ENCODE results near the gene DDIT4.
"Not testable (repeated sequence)": the region's sequence is repeated elsewhere in the genome, so short reads cannot be mapped to it uniquely, and the experiment has no call there.

DDIT4 gene

DNA sequence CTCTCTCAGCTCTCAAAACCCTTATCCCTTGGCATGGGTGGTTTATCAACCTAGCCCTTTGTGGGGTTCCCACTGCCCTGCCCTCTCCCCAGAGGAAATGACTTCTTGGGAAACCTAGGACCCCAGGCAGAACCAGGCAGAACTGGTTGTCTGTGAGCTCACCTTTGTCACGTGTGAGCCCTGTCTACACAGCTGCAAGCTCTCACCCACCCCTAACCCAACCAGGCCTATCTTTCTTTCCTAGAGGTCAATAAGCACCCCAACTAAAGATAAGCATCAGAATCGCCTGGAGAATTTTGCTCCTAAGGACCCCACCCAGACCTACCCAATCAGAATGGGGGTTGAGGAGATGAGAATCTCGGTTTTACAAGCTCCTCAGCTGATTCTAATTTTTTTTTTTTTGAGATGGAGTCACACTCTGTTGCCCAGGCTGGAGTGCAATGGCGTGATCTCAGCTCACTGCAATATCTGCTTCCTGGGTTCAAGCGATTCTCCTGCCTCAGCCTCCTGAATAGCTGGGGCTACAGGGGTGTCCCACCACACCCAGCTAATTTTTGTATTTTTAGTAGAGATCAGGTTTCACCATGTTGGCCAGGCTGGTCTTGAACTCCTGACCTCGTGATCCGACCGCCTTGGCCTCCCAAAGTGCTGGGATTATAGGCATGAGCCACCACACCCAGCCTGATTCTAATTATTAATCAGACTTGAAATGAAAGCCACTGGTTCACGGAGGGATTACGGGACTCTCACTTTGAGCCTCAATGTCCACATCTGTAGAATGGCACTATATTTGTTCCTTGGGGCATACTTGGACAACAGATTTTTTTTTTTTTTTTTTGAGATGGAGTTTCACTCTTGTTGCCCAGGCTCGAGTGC, 7.5 kb upstream of the DDIT4 start:
- no peak for DNase-seq (ENCODE audit: low read depth in 2 of 3, low spot score in 1 of 3)

DNA sequence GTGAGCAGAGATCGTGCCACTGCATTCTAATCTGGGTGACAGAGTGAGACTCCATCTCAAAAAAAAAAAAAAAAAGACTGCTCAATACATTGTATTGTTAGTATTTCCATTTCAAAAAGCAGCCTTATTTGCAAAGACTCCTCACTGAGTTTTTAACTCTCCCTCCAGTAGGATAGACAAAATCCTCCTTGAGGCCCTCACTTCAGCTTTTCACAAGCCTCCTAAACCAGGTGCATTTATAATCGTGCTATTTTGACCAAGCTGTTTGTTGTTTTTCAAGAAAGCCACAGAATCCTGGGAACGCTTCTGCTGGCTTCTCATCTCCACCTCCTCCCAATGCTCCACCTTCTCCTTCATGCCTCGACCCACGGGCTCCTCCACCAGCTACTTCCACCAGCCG, 6.3 kb upstream of the DDIT4 start:
- no peak for DNase-seq (ENCODE audit: low read depth in 2 of 3, low spot score in 1 of 3)

DNA sequence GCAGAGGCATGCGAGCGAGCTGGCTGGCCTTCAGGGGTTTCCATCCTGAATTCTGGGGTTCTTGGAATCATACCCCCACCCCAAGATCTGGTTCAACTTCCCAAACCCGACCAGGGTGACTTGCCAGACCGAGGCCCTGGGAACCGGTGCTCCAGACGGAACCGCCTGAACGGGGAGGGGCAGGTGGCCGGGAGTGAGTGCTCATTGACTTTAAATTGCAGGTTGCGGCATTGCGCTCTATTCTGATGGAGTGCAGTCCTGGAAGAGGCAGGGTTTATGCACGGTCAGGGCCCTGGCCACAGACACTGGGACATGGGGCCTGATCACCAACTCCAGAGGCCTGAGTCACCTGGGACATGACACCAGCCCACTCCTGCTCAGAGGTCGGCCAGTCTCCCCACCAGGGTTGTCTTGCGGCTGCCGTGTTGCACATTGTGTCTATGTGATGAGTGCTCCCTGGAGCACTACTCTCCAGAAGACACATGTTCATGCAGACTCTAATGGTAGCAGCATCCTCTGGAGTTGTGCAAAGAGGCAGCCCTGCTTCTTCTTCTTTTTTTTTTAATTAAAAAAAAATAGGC, 5.8 kb upstream of the DDIT4 start:
- DNase-seq (ENCODE audit: low read depth in 2 of 3, low spot score in 1 of 3) = no peak

DNA sequence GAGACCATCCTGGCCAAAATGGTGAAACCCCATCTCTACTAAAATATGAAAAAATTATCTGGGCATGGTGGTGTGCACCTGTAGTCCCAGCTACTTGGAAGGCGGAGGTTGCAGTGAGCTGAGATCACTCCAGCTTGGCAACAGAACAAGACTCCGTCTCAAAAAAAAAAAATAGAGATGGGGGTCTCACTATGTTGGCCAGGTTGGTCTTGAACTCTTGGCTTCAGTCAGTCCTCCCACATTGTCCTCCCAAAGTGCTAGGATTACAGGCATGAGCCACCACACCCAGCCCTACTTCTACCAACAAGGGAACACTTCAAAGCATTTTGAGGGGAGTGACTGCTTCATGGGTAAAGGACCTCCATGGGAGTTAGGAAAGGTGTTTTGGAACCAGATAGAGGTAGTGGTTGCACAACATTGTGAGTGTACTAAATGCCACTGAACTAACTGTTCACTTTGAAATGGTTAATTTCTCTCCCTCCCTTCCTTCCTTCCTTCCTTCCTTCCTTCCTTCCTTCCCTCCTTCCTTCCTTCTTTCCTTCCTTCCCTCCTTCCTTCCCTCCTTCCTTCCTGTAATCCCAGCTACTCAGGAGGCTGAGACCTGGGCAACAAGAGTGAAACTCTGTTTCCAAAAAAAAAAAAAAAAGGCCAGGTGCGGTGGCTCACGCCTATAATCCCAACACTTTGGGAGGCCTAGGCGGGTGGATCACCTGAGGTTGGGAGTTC, 5.1 kb upstream of the DDIT4 start:
- not testable (repeated sequence) for DNase-seq (ENCODE audit: low read depth in 2 of 3, low spot score in 1 of 3)

DNA sequence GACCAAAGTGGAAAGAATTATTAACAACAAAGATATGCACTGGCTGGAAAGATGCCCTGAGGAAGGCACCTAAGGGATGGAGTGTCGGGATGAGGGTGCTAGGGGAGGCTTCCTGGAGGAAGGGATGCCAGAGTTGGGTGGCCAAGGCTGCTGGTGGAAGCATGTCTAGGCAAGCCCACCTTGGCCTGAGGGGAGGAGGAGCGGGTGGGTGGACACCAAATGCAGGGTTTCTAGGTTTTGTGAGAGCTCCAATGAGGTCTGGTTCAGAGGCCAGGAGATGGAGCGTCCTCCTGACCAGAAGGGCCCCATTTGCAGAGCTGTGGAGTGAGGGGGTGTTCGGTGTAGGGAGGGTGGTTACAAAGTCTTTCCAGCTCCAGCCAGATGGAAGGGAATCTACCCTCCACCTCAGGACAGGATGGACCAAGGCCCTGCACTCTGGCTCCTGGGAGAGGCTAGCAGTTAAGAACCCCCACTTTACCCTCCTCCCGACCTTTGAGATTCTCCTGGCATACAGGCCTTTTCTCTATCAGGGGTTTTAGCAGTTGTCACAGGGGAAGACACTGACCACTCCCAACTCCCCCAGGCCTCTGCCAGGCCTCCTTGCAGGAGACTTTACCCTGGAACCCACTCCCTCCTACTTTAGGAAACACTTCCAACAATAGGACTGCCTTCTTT, 3.0 kb upstream of the DDIT4 start:
- no peak for DNase-seq (ENCODE audit: low read depth in 2 of 3, low spot score in 1 of 3)

DNA sequence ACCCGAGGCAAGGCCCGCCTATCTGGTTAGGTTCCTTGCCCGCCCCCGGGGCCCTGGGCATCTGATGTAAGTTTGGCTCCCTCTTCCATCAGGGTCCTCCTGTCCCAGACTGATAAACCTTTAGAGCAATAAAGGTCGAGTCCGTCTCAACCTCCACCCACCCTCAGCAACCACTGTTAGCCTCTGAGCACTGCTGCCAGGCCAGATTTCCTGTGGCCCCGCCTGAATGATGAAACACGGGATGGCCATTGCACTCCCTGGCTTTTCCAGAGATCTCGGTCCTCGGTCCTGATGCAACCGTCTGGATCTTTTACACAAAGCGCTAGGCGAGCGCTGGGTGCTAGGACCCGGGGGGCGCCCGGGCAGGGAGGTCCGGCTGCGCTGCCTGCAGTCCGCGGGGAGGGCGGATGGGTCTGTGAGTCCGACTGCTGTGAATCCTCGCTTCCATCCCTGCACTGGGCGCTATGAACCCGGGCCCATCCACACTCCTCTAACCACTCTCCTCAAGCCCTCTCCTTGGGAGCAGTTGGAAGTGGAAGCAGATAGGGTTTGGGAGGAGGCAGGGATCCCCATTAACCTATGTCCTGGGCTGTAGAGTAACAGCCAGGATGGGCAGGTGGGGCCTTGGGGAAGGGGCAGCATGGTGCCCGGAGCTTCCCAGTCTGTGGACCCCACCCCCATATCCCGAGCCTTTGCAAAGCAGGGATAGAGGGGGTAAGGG, 875 bp upstream of the DDIT4 start:
- DNase-seq (ENCODE audit: low read depth in 2 of 3, low spot score in 1 of 3) = no peak

DNA sequence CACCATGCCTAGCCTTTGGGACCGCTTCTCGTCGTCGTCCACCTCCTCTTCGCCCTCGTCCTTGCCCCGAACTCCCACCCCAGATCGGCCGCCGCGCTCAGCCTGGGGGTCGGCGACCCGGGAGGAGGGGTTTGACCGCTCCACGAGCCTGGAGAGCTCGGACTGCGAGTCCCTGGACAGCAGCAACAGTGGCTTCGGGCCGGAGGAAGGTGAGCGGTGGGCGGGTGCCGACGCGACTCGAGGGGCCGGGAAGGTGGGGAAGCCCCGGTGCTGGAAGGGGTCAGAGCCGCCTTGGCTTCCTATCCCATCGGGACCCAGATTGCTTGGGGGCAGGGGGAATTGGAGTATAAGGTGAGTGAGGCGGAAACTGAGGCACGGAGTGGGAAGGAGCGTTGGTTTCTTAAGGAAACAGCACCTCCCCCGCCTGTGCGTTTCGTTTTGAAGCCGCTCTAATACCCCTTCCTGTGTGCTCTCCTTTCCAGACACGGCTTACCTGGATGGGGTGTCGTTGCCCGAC, 547 bp downstream of the DDIT4 start:
- DNase-seq (ENCODE audit: low read depth in 2 of 3, low spot score in 1 of 3) = no peak

DNA sequence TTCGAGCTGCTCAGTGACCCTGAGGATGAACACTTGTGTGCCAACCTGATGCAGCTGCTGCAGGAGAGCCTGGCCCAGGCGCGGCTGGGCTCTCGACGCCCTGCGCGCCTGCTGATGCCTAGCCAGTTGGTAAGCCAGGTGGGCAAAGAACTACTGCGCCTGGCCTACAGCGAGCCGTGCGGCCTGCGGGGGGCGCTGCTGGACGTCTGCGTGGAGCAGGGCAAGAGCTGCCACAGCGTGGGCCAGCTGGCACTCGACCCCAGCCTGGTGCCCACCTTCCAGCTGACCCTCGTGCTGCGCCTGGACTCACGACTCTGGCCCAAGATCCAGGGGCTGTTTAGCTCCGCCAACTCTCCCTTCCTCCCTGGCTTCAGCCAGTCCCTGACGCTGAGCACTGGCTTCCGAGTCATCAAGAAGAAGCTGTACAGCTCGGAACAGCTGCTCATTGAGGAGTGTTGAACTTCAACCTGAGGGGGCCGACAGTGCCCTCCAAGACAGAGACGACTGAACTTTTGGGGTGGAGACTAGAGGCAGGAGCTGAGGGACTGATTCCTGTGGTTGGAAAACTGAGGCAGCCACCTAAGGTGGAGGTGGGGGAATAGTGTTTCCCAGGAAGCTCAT, 1.1 kb downstream of the DDIT4 start:
- peak in 2 of 3 donors; percentile 61 to 69 for DNase-seq (ENCODE audit: low read depth in 2 of 3, low spot score in 1 of 3)

DNA sequence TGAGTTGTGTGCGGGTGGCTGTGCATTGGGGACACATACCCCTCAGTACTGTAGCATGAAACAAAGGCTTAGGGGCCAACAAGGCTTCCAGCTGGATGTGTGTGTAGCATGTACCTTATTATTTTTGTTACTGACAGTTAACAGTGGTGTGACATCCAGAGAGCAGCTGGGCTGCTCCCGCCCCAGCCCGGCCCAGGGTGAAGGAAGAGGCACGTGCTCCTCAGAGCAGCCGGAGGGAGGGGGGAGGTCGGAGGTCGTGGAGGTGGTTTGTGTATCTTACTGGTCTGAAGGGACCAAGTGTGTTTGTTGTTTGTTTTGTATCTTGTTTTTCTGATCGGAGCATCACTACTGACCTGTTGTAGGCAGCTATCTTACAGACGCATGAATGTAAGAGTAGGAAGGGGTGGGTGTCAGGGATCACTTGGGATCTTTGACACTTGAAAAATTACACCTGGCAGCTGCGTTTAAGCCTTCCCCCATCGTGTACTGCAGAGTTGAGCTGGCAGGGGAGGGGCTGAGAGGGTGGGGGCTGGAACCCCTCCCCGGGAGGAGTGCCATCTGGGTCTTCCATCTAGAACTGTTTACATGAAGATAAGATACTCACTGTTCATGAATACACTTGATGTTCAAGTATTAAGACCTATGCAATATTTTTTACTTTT, 1.8 kb downstream of the DDIT4 start:
- no peak for DNase-seq (ENCODE audit: low read depth in 2 of 3, low spot score in 1 of 3)

DNA sequence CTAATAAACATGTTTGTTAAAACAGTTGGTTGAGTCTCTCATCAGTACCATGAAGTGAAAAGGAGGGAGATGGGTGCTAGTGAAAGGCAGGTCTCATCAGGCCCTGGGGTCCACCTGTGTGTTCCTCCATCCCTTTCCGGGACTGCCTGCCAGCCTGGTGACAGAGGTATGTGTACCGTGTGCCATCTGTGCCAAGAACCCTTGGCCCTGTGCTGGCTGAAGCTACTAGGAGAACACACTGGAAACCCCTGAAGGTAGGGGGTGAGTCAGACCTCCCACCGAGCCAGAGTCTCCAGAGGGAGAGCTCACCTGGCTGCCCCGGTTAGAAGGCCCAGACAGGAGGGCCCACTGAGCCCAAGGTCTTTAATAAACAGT, 2.3 kb downstream of the DDIT4 start:
- DNase-seq (ENCODE audit: low read depth in 2 of 3, low spot score in 1 of 3) = no peak

DNA sequence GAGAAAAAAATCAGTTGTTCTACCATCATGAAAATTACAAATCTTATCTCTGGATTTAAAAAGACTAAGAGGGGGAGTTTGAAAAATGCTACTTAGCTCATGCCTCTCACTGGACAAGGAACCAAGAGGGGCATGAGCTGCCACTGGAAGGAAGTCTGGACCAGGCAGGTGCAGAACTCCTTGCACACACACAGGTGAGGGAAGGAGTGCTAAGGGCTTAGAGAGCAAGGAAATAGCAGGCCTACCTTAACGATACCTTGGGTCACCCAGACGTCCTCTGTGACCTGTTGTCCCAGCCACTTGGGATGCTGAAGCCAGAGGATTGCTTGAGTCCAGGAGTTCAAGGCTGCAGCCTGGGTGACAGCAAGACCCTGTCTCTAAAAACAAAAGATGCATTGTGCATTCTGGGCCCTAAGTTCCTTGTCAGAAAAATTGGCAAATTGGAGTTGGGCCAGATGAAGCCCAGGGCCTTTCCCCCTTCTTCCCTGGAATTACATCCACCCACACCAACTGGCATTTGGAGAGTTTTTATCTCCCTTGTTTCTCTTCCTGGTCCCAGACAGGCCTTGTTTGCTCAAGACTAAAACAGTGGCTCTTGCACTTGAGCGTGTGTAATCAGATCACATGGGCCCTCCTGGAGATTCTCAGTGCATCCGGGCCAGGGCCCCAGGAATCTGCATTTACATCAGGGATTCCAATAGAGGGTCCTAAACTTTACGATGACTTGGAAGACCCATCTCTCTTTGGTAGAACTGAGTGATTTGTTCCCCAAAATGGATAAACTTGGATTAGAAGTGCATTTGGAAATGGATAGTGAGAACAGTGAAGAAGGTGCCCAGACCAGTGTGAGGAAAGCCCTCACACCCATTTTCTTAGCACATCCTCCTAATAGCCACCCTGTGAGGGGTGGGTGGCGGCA, 3.0 kb downstream of the DDIT4 start:
- no peak for DNase-seq (ENCODE audit: low read depth in 2 of 3, low spot score in 1 of 3)

DNA sequence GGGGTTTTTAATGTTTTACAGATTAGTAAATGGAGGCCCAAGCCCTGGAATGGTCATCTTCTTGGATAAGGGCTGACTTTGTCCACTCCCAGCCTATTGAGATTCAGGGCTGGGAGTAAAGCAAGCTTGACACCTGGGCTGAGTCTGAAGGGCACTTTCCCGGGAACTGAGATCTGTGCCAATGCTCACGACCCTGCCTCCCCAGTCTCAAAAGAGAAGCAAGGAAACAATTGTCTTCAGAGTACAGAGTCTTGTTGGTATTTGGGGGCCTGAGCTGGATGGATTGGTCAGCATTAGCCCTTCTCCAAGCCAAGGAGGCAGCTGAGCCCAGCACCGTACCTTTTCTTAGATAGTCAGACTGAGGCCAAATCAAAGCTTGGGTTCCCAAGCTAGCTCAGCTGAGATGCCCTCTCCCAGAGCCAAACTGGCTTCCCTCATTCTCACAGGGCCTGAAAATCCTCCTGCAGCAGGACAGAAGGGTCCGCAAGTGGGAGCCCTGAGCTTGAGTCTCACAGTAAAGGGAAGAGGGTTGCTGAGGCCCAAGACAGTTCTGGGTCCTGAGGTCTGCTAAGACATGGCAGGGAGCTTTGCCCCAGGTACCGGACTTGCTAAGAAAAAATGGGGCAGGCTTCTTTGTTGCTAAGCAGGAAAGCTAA, 3.7 kb downstream of the DDIT4 start:
- DNase-seq (ENCODE audit: low read depth in 2 of 3, low spot score in 1 of 3) = no peak

DNA sequence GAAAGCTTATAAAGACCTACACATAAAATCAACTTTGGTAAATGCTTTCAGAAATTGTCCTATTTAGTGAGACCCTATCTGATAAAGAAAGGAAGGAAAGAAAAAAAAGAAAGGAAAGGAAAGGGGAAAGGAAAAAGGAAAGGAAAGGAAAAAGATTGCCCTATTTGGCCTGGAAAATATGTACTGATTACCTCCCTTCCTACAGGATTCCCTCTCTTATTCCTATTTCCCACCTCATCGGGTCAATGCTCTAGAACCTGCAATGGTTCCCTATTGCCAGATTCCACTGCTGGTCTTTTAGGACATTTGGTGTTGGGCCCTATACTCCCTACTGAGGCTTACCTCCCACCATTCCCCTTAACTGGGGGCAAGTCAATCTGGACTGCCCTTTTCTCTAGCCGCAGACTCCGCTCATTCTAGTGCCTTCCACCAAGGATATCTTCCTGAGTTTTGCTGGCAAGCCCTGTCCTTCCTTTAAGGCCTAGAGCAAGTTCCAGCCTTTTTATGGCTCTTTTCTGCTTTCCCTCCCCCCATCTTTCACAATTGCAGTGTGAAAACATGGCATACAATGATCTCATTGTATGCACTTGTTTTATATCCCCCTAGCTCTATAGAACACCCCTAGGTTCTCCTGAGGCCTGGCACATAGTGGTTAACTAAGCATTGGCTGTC, 4.4 kb downstream of the DDIT4 start:
- no peak for DNase-seq (ENCODE audit: low read depth in 2 of 3, low spot score in 1 of 3)

DNA sequence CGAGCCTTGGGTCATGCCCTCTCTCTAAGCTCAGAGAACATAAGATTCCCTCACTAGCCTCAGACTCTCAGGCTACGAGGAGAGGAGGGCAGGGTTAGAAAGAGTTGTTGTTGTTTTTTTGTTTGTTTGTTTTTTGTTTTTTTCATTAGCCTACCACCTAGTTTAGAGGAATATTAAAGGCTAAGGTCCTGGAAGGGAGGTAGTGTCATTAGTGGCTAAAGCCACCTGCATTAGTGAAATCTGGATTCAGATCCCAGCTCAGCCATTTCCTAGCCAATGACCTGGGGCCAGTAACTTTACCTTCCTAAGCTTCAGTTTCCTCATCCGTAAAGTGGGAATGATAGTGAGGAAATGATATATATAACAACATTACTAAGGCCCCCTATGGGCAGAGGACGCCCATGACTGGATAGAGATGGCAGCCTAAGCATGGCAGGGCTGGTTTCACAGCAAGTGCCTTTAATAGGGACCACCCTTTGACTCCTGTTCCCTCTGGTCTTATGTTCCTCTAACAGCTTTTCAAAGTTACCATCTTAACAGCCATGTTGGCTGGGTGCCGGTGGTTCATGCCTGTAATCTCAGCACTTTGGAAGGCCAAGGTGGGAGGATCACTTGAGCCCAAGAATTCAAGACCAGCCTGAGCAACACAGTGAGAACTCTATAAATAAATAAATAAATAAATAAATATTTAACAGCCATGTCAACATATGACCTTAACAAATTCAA, 5.1 kb downstream of the DDIT4 start:
- DNase-seq (ENCODE audit: low read depth in 2 of 3, low spot score in 1 of 3) = no peak

DNA sequence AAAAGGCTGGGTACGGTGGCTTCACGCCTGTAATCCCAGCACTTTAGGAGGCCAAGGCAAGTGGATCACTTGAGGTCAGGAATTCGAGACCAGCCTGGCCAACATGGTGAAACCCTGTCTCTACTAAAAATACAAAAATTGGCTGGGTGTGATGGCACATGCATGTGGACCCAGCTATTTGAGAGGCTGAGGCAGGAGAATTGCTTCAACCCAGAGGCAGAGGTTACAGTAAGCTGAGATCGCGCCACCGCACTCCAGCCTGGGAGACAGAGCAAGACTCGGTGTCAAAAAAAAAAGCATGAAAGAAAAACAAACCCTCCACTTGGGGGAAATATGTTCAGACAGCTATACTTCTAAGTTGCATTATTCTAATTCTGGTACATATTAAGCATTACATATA, 5.9 kb downstream of the DDIT4 start:
- DNase-seq (ENCODE audit: low read depth in 2 of 3, low spot score in 1 of 3) = not testable (repeated sequence)

DNA sequence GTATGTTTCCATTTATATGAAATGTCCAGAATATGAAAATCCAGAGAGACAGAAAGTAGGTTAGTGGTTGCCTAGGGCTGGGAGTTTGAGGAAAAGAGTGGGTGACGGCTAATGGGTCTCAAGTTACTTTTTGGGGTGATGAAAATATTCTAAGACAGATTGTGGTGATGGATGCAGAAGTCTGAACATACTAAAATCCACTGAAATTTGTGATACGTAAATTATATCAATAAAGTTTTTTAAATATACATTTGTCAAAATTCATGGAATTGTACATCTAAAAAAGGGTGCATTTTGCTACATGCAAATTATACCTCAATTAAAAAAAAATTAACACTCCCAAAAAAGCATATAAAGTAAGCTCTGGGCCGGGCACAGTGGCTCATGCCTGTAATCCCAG, 9.4 kb downstream of the DDIT4 start:
- DNase-seq (ENCODE audit: low read depth in 2 of 3, low spot score in 1 of 3) = no peak

DNA sequence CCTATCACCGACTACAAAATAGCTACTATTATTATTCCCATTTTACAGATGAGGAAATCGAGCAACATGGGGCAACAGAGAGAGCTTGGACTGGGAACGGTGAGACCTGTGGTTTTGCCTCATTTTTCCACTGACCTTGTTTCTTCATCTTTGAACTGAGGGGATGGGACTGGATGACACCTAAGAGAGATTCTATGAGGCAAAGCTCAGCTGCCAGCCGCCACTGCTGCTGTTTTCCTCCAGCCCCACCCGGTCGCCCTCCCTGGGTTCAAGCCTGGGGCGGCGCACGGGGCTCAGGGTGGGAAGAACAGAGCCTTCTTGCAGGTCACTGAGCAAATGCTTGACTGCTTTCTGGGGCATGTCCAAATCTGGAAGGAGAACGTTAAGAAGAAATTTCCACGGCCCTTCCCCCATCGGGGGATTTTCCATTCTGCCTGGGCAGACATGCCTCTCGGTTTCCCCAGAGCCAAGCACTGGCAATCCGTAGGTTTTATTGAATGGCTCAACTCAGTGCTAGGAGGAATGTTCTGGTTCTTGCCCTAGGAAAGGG, 12.3 kb downstream of the DDIT4 start:
- DNase-seq (ENCODE audit: low read depth in 2 of 3, low spot score in 1 of 3) = no peak
